ENCODE data around the gene WDR27. TPM values are rescaled to one million over a fixed set of nuclear protein-coding genes. Genes with fewer than 3 reads are reported as not detected.
"Not testable (repeated sequence)": the region's sequence is repeated elsewhere in the genome, so short reads cannot be mapped to it uniquely, and the experiment has no call there.

The WDR27 gene
- total RNA-seq, 2 experiments from 2014 or later: 34.3 to 36.2 TPM

- peaks cover 11% of the 10 kb centered on the region for H3K36me3 Mint-ChIP-seq (ENCODE audit: low read depth)
- peaks cover 16% of the 10 kb centered on the region for H3K4me1 Mint-ChIP-seq
- DNase-seq (peak; percentile 34), ATAC-seq (peak; percentile 82)
- peak overlapping the region; percentile 61 for H3K27ac Mint-ChIP-seq
- ChIA-PET POLR2A (interaction anchor here (1.1 kb wide), 1 partner anchor 171 kb away, joined by 3 read pairs; the partner anchor contains the start of genes C6orf120 and WDR27), CTCF (interaction anchor here (1.2 kb wide), 1 partner anchor 49 kb away, joined by 3 read pairs; no protein-coding TSS in a partner anchor)
- no peak overlapping the region for H3K4me3 Mint-ChIP-seq
- H3K27me3 Mint-ChIP-seq: no peaks in the 10 kb centered on the region
- intact Hi-C loops (cut with DNase I, micrococcal nuclease): loop anchor here (1.0 to 2.0 kb wide), 2 partner anchors 27 to 58 kb away; no protein-coding TSS in a partner anchor
- H3K9me3 Mint-ChIP-seq (ENCODE audit: low read depth): peaks cover 6% of the 10 kb centered on the region
Measured at GRCh38 chr6:169530752-169531123, 171.1 kb downstream of the WDR27 start.

GRCh38 chr6:169529931-169530751 is 171.7 kb downstream of the WDR27 start:
- peaks cover 16% of the 10 kb centered on the region for H3K4me1 Mint-ChIP-seq
- peaks cover 6% of the 10 kb centered on the region for H3K9me3 Mint-ChIP-seq (ENCODE audit: low read depth)
- H3K36me3 Mint-ChIP-seq (ENCODE audit: low read depth): peaks cover 11% of the 10 kb centered on the region
- H3K27ac Mint-ChIP-seq: peak overlapping the region; percentile 61
- H3K4me3 Mint-ChIP-seq: no peak overlapping the region
- intact Hi-C loops (cut with DNase I, micrococcal nuclease): loop anchor here (1.0 to 10.0 kb wide), 3 partner anchors 27 to 635 kb away; no protein-coding TSS in a partner anchor
- H3K27me3 Mint-ChIP-seq: no peaks in the 10 kb centered on the region
- POLR2A ChIA-PET: interaction anchor here (1.1 kb wide), 1 partner anchor 171 kb away, joined by 3 read pairs; the partner anchor contains the start of genes C6orf120 and WDR27
- ATAC-seq (peak; percentile 92), DNase-seq (peak; percentile 66)
- CTCF ChIA-PET: interaction anchor here (1.2 kb wide), 1 partner anchor 50 kb away, joined by 3 read pairs; no protein-coding TSS in a partner anchor

GRCh38 chr6:169528755-169529154 is 173.1 kb downstream of the WDR27 start:
- ATAC-seq (no peak), DNase-seq (no peak)
- Mint-ChIP-seq H3K4me1 (peaks cover 16% of the 10 kb centered on the region), H3K36me3 (ENCODE audit: low read depth) (peaks cover 7% of the 10 kb centered on the region), H3K9me3 (ENCODE audit: low read depth) (peaks cover 1% of the 10 kb centered on the region), H3K27me3 (no peaks in the 10 kb centered on the region), H3K27ac (no peak overlapping the region), H3K4me3 (no peak overlapping the region)
- intact Hi-C loops (cut with DNase I, micrococcal nuclease): loop anchor here in 1 of 2 experiments (10.0 kb wide), 1 partner anchor 634 kb away; no protein-coding TSS in a partner anchor
- ChIA-PET CTCF (no interaction called here), POLR2A (no interaction called here)

GRCh38 chr6:169527306-169527705 is 174.5 kb downstream of the WDR27 start:
- ChIA-PET POLR2A (no interaction called here), CTCF (no interaction called here)
- ATAC-seq: no peak
- Mint-ChIP-seq H3K4me3 (no peak overlapping the region), H3K27me3 (no peaks in the 10 kb centered on the region), H3K9me3 (ENCODE audit: low read depth) (no peaks in the 10 kb centered on the region), H3K4me1 (peaks cover 16% of the 10 kb centered on the region), H3K27ac (no peak overlapping the region), H3K36me3 (ENCODE audit: low read depth) (no peaks in the 10 kb centered on the region)
- intact Hi-C loops (cut with DNase I, micrococcal nuclease): loop anchor here in 1 of 2 experiments (10.0 kb wide), 1 partner anchor 633 kb away; no protein-coding TSS in a partner anchor
- no peak for DNase-seq

GRCh38 chr6:169521825-169522224 is 180.0 kb downstream of the WDR27 start:
- Mint-ChIP-seq H3K4me3 (no peak overlapping the region), H3K9me3 (ENCODE audit: low read depth) (peaks cover 16% of the 10 kb centered on the region), H3K4me1 (no peaks in the 10 kb centered on the region), H3K27me3 (no peaks in the 10 kb centered on the region), H3K27ac (no peak overlapping the region), H3K36me3 (ENCODE audit: low read depth) (peaks cover 14% of the 10 kb centered on the region)
- ATAC-seq (no peak), DNase-seq (no peak)
- intact Hi-C loops (cut with DNase I, micrococcal nuclease): loop anchor here in 1 of 2 experiments (10.0 kb wide), 1 partner anchor 627 kb away; no protein-coding TSS in a partner anchor
- ChIA-PET POLR2A (no interaction called here), CTCF (no interaction called here)

- DNase-seq: no peak
- ChIA-PET CTCF (no interaction called here), POLR2A (no interaction called here)
- Mint-ChIP-seq H3K27ac (no peak overlapping the region), H3K9me3 (ENCODE audit: low read depth) (peaks cover 16% of the 10 kb centered on the region), H3K27me3 (no peaks in the 10 kb centered on the region), H3K4me1 (no peaks in the 10 kb centered on the region), H3K4me3 (no peak overlapping the region), H3K36me3 (ENCODE audit: low read depth) (peaks cover 14% of the 10 kb centered on the region)
- no peak for ATAC-seq
- intact Hi-C loops (cut with DNase I, micrococcal nuclease): loop anchor here in 1 of 2 experiments (10.0 kb wide), 1 partner anchor 625 kb away; no protein-coding TSS in a partner anchor
Measured at GRCh38 chr6:169520104-169520503, 181.7 kb downstream of the WDR27 start.

- no peak for ATAC-seq
- Mint-ChIP-seq H3K27me3 (no peaks in the 10 kb centered on the region), H3K4me1 (no peaks in the 10 kb centered on the region), H3K27ac (no peak overlapping the region), H3K9me3 (ENCODE audit: low read depth) (peaks cover 16% of the 10 kb centered on the region), H3K36me3 (ENCODE audit: low read depth) (peaks cover 14% of the 10 kb centered on the region), H3K4me3 (no peak overlapping the region)
- POLR2A ChIA-PET: no interaction called here
- CTCF ChIA-PET: no interaction called here
- no peak for DNase-seq
- intact Hi-C loops (cut with DNase I, micrococcal nuclease): no loop called here
Measured at GRCh38 chr6:169518451-169518850, 183.4 kb downstream of the WDR27 start.

GRCh38 chr6:169513478-169514193 is 188.2 kb downstream of the WDR27 start:
- Mint-ChIP-seq H3K4me1 (no peaks in the 10 kb centered on the region), H3K36me3 (ENCODE audit: low read depth) (peaks cover 6% of the 10 kb centered on the region), H3K9me3 (ENCODE audit: low read depth) (peaks cover 2% of the 10 kb centered on the region), H3K27ac (no peak overlapping the region), H3K27me3 (no peaks in the 10 kb centered on the region), H3K4me3 (no peak overlapping the region)
- no peak for DNase-seq
- ChIA-PET CTCF (no interaction called here), POLR2A (no interaction called here)
- intact Hi-C loops (cut with DNase I, micrococcal nuclease): no loop called here
- ATAC-seq: no peak

GRCh38 chr6:169511785-169512184 is 190.0 kb downstream of the WDR27 start:
- POLR2A ChIA-PET; ATAC-seq; H3K27ac Mint-ChIP-seq; H3K4me1 Mint-ChIP-seq; H3K36me3 Mint-ChIP-seq (ENCODE audit: low read depth); DNase-seq; intact Hi-C loops (cut with DNase I, micrococcal nuclease); H3K27me3 Mint-ChIP-seq; H3K4me3 Mint-ChIP-seq; H3K9me3 Mint-ChIP-seq (ENCODE audit: low read depth): not testable (repeated sequence)
- CTCF ChIA-PET: interaction anchor here (1.3 kb wide), 1 partner anchor 12 kb away, joined by 3 read pairs; no protein-coding TSS in a partner anchor

- H3K4me1 Mint-ChIP-seq: no peaks in the 10 kb centered on the region
- H3K27ac Mint-ChIP-seq: no peak overlapping the region
- H3K9me3 Mint-ChIP-seq (ENCODE audit: low read depth): peaks cover 2% of the 10 kb centered on the region
- ATAC-seq (no peak), DNase-seq (no peak)
- ChIA-PET POLR2A (no interaction called here), CTCF (no interaction called here)
- H3K27me3 Mint-ChIP-seq: no peaks in the 10 kb centered on the region
- intact Hi-C loops (cut with DNase I, micrococcal nuclease): no loop called here
- no peak overlapping the region for H3K4me3 Mint-ChIP-seq
- H3K36me3 Mint-ChIP-seq (ENCODE audit: low read depth): no peaks in the 10 kb centered on the region
Measured at GRCh38 chr6:169510871-169511270, 191.0 kb downstream of the WDR27 start.

GRCh38 chr6:169508452-169508851 is 193.4 kb downstream of the WDR27 start:
- Mint-ChIP-seq H3K4me3 (no peak overlapping the region), H3K27me3 (no peaks in the 10 kb centered on the region), H3K4me1 (no peaks in the 10 kb centered on the region), H3K36me3 (ENCODE audit: low read depth) (no peaks in the 10 kb centered on the region), H3K27ac (no peak overlapping the region), H3K9me3 (ENCODE audit: low read depth) (peaks cover 2% of the 10 kb centered on the region)
- ChIA-PET POLR2A (no interaction called here), CTCF (interaction anchor here (0.6 kb wide), 1 partner anchor 107 kb away, joined by 3 read pairs; no protein-coding TSS in a partner anchor)
- DNase-seq: no peak
- no peak for ATAC-seq
- intact Hi-C loops (cut with DNase I, micrococcal nuclease): no loop called here
